Osteoblast (primary cell): ENCODE data around the gene PEAK3. TPM values are rescaled to one million over a fixed set of nuclear protein-coding genes. Genes with fewer than 3 reads are reported as not detected.

Experiments used
- DNase-seq: peaks from one replicate; pipeline ENCODE4 v3.0.0; 2011; ENCODE audit warnings: low spot score, mixed read lengths; ENCODE audit not compliant: insufficient read length; ENCODE audit errors: missing footprints
- H2AFZ ChIP-seq: 2 replicates; pipeline ENCODE4 v1.6.0; 2011; ENCODE audit warnings: mild to moderate bottlenecking, low read length
- H3K27ac ChIP-seq: 2 replicates; pipeline ENCODE4 v1.5.1; 2011; ENCODE audit warnings: mild to moderate bottlenecking, low read depth, low read length, moderate library complexity
- H3K27me3 ChIP-seq: 2 replicates; pipeline ENCODE4 v1.6.0; 2012; ENCODE audit warnings: mild to moderate bottlenecking, control low read depth, inconsistent platforms, low read length, moderate library complexity; ENCODE audit not compliant: insufficient read depth
- H3K36me3 ChIP-seq: 2 replicates; pipeline ENCODE4 v1.5.1; 2011; ENCODE audit warnings: mild to moderate bottlenecking, low read length, control low read depth, moderate library complexity; ENCODE audit not compliant: insufficient read depth
- H3K4me1 ChIP-seq: 2 replicates; pipeline ENCODE4 v1.5.1; 2011; ENCODE audit warnings: mild to moderate bottlenecking, low read length, control low read depth, moderate library complexity; ENCODE audit not compliant: insufficient read depth
- H3K4me2 ChIP-seq: 2 replicates; pipeline ENCODE4 v1.6.0; 2011; ENCODE audit warnings: mild to moderate bottlenecking, low read length; ENCODE audit not compliant: insufficient read depth
- H3K4me3 ChIP-seq: fragments of 200-600 bp; sonication (generic); 3 replicates; pipeline ENCODE4 v1.5.1; 2012; ENCODE audit warnings: mild to moderate bottlenecking, low read length, inconsistent platforms; ENCODE audit not compliant: insufficient read depth
- H3K79me2 ChIP-seq: 2 replicates; pipeline ENCODE4 v1.6.0; 2012; ENCODE audit warnings: mild to moderate bottlenecking, low read length, control low read depth, inconsistent platforms; ENCODE audit not compliant: insufficient read depth
- H3K9me3 ChIP-seq: 2 replicates; pipeline ENCODE4 v1.5.1; 2011; ENCODE audit warnings: low read depth, low read length, control low read depth
- H4K20me1 ChIP-seq: 2 replicates; pipeline ENCODE4 v1.6.0; 2012; ENCODE audit warnings: mild to moderate bottlenecking, low read length, control low read depth; ENCODE audit not compliant: insufficient read depth
- CTCF ChIP-seq: IDR thresholded peaks from 2 replicates; pipeline ENCODE4 v1.5.1; 2011; ENCODE audit warnings: mild to moderate bottlenecking, low read depth, low read length, moderate library complexity; ENCODE audit errors: extremely low read depth
- total RNA-seq: library from RNA; depleted of rRNA; stranded (reverse); fragments of >200 nt; gene quantifications from 2 replicates; pipeline ENCODE4 v1.2.3, GENCODE V29; 2012

PEAK3 gene
- total RNA-seq, 1 donor = not detected

- Histone ChIP-seq H3K4me1 (peaks cover 19% of the 10 kb centered on the region), H3K27ac (peak overlapping the region; percentile 83), H3K4me2 (peak overlapping the region; percentile 93), H2AFZ (peak overlapping the region; percentile 74), H3K27me3 (no peaks in the 10 kb centered on the region), H4K20me1 (peaks cover 31% of the 10 kb centered on the region), H3K4me3 (peak overlapping the region; percentile 90), H3K36me3 (peaks cover 11% of the 10 kb centered on the region), H3K79me2 (peaks cover 92% of the 10 kb centered on the region), H3K9me3 (no peaks in the 10 kb centered on the region)
- no peak for DNase-seq
- no peak for TF ChIP-seq CTCF
Observed at GRCh38 chr19:2329149-2329478, 47.1 kb upstream of the PEAK3 start.

- H3K4me2 ChIP-seq = peak within 1 kb of the TSS; percentile 93
- no peaks in the 10 kb centered on the region for H3K9me3 ChIP-seq
- H2AFZ ChIP-seq = peak within 1 kb of the TSS; percentile 81
- no peak for TF ChIP-seq CTCF
- H3K4me3 ChIP-seq = peak within 1 kb of the TSS; percentile 90
- peaks cover 86% of the 10 kb centered on the region for H3K79me2 ChIP-seq
- no peaks in the 10 kb centered on the region for H3K27me3 ChIP-seq
- peaks cover 26% of the 10 kb centered on the region for H4K20me1 ChIP-seq
- DNase-seq = peak; percentile 100
- peaks cover 11% of the 10 kb centered on the region for H3K36me3 ChIP-seq
- peaks cover 19% of the 10 kb centered on the region for H3K4me1 ChIP-seq
- peak within 1 kb of the TSS; percentile 83 for H3K27ac ChIP-seq
Observed at GRCh38 chr19:2328401-2329148, 46.6 kb upstream of the PEAK3 start, which contains the start of the genes LSM7 and SPPL2B. TSS of gene LSM7 (minus strand) at chr19:2328586. CDS start at chr19:2328566, 20 bp downstream. TSS of gene SPPL2B (plus strand) at chr19:2328684. CDS start at chr19:2328710, 26 bp downstream.

- Histone ChIP-seq H3K9me3 (no peaks in the 10 kb centered on the region), H3K27me3 (no peaks in the 10 kb centered on the region), H3K79me2 (peaks cover 80% of the 10 kb centered on the region), H2AFZ (peak overlapping the region; percentile 81), H4K20me1 (peaks cover 25% of the 10 kb centered on the region), H3K4me1 (peaks cover 19% of the 10 kb centered on the region), H3K4me2 (peak overlapping the region; percentile 93), H3K36me3 (peaks cover 11% of the 10 kb centered on the region), H3K4me3 (peak overlapping the region; percentile 90), H3K27ac (peak overlapping the region; percentile 83)
- peak; percentile 96 for DNase-seq
- TF ChIP-seq CTCF = no peak
Observed at GRCh38 chr19:2327773-2328400, 45.9 kb upstream of the PEAK3 start.

GRCh38 chr19:2326699-2327360 is 44.9 kb upstream of the PEAK3 start:
- Histone ChIP-seq H3K4me1 (peaks cover 19% of the 10 kb centered on the region), H3K79me2 (peaks cover 71% of the 10 kb centered on the region), H3K36me3 (peaks cover 11% of the 10 kb centered on the region), H3K27me3 (no peaks in the 10 kb centered on the region), H4K20me1 (peaks cover 25% of the 10 kb centered on the region), H3K4me2 (peak overlapping the region; percentile 93), H3K9me3 (no peaks in the 10 kb centered on the region), H3K27ac (peak overlapping the region; percentile 83), H3K4me3 (peak overlapping the region; percentile 90), H2AFZ (no peak overlapping the region)
- DNase-seq = no peak
- no peak for TF ChIP-seq CTCF
